ENCODE measurements around the gene LSM6.

LSM6 gene

GRCh38 chr4:146179784-146180370 lies 4.4 kb downstream of the LSM6 start:
- Histone ChIP-seq H3F3A (ENCODE audit: insufficient read depth, low read length) (no peaks in the 10 kb centered on the region), H3K4me2 (ENCODE audit: low read length) (no peak overlapping the region), H3K27me3 (ENCODE audit: insufficient read depth, low read length) (no peaks in the 10 kb centered on the region), H3K36me3 (ENCODE audit: insufficient read depth, low read length) (peaks cover 19% of the 10 kb centered on the region; the same call in 1 of the 2 replicates), H3K9me3 (ENCODE audit: low read length) (no peaks in the 10 kb centered on the region), H3K4me1 (ENCODE audit: insufficient read depth, low read length, severe bottlenecking) (peaks cover 34% of the 10 kb centered on the region), H3K9ac (ENCODE audit: low read length) (no peak overlapping the region), H3K4me3 (ENCODE audit: low read depth, low read length, poor library complexity, severe bottlenecking) (no peak overlapping the region), H2AFZ (ENCODE audit: low read length) (no peak overlapping the region), H3K79me2 (ENCODE audit: insufficient read depth, low read length) (peaks cover 58% of the 10 kb centered on the region), H4K20me1 (ENCODE audit: insufficient read depth, low read length) (no peaks in the 10 kb centered on the region), H3K27ac (ENCODE audit: low read depth, low read length, poor library complexity, severe bottlenecking) (no peak overlapping the region), H3K9me2 (ENCODE audit: low read depth, low read length) (no peaks in the 10 kb centered on the region)
- TF ChIP-seq CTCF (IDR thresholded peaks at IDR 0.05; ENCODE audit: low read length) (no peak), EZH2 (IDR thresholded peaks at IDR 0.05; ENCODE audit: borderline replicate concordance, low read length) (no peak)

DNA sequence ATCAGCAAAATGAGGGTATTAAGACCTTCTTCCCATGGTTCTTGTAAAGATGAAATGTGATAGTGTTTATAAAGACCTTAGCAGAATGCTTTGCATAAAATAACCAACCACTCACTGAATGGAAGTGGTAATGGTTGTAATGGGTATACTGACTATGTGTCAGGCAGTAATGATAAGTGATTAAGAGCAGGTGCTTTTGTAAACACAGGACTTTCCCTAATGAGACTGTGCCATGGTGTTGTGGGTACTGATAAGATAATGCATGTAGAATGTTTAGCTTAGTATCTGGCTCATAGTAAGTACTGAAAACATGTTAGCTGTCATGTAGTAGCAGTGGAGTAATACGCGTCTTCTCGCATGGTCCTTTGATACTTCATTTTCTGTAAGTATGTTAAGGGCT lies 6.9 kb downstream of the LSM6 start:
- Histone ChIP-seq H3K4me1 (ENCODE audit: insufficient read depth, low read length, severe bottlenecking) (peaks cover 17% of the 10 kb centered on the region), H3K27me3 (ENCODE audit: insufficient read depth, low read length) (no peaks in the 10 kb centered on the region), H3K9me3 (ENCODE audit: low read length) (no peaks in the 10 kb centered on the region), H3K4me3 (ENCODE audit: low read depth, low read length, poor library complexity, severe bottlenecking) (no peak overlapping the region), H3K4me2 (ENCODE audit: low read length) (no peak overlapping the region), H4K20me1 (ENCODE audit: insufficient read depth, low read length) (no peaks in the 10 kb centered on the region), H3K9me2 (ENCODE audit: low read depth, low read length) (no peaks in the 10 kb centered on the region), H3F3A (ENCODE audit: insufficient read depth, low read length) (no peaks in the 10 kb centered on the region), H3K79me2 (ENCODE audit: insufficient read depth, low read length) (peaks cover 44% of the 10 kb centered on the region), H2AFZ (ENCODE audit: low read length) (no peak overlapping the region), H3K9ac (ENCODE audit: low read length) (no peak overlapping the region), H3K27ac (ENCODE audit: low read depth, low read length, poor library complexity, severe bottlenecking) (no peak overlapping the region), H3K36me3 (ENCODE audit: insufficient read depth, low read length) (peaks cover 41% of the 10 kb centered on the region)
- no peak for TF ChIP-seq CTCF (IDR thresholded peaks at IDR 0.05; ENCODE audit: low read length)
- no peak for TF ChIP-seq EZH2 (IDR thresholded peaks at IDR 0.05; ENCODE audit: borderline replicate concordance, low read length)

- Histone ChIP-seq H3K79me2 (ENCODE audit: insufficient read depth, low read length) (peaks cover 37% of the 10 kb centered on the region), H3K36me3 (ENCODE audit: insufficient read depth, low read length) (peaks cover 46% of the 10 kb centered on the region), H3K9me3 (ENCODE audit: low read length) (no peaks in the 10 kb centered on the region)
These were observed 7.7 kb downstream of the LSM6 start for GRCh38 chr4:146183209-146183608.

More at GRCh38 chr4:146183209-146183608, 7.7 kb downstream of the LSM6 start:
- Histone ChIP-seq H4K20me1 (ENCODE audit: insufficient read depth, low read length) (no peaks in the 10 kb centered on the region), H3K4me2 (ENCODE audit: low read length) (no peak overlapping the region), H3K9ac (ENCODE audit: low read length) (no peak overlapping the region), H3K4me3 (ENCODE audit: low read depth, low read length, poor library complexity, severe bottlenecking) (no peak overlapping the region), H3K27me3 (ENCODE audit: insufficient read depth, low read length) (no peaks in the 10 kb centered on the region), H2AFZ (ENCODE audit: low read length) (no peak overlapping the region), H3K27ac (ENCODE audit: low read depth, low read length, poor library complexity, severe bottlenecking) (no peak overlapping the region), H3F3A (ENCODE audit: insufficient read depth, low read length) (no peaks in the 10 kb centered on the region), H3K4me1 (ENCODE audit: insufficient read depth, low read length, severe bottlenecking) (peaks cover 10% of the 10 kb centered on the region), H3K9me2 (ENCODE audit: low read depth, low read length) (no peaks in the 10 kb centered on the region)
- TF ChIP-seq CTCF (IDR thresholded peaks at IDR 0.05; ENCODE audit: low read length): no peak
- no peak for TF ChIP-seq EZH2 (IDR thresholded peaks at IDR 0.05; ENCODE audit: borderline replicate concordance, low read length)
